Measurements from ENCODE around the gene SVIL.
"Not testable (repeated sequence)": the region's sequence is repeated elsewhere in the genome, so short reads cannot be mapped to it uniquely, and the experiment has no call there.

Gene SVIL

GRCh38 chr10:29567003-29567402, 67.8 kb downstream of the SVIL start:
- H3K4me3 ChIP-seq (ENCODE audit: low read depth, low read length) = no peak overlapping the region
- no peak for TF ChIP-seq CTCF (IDR thresholded peaks at IDR 0.05; ENCODE audit: low read depth, low read length)

GRCh38 chr10:29566209-29566608, 68.6 kb downstream of the SVIL start:
- not testable (repeated sequence) for H3K4me3 ChIP-seq (ENCODE audit: low read depth, low read length)

- no peak overlapping the region for H3K4me3 ChIP-seq (ENCODE audit: low read depth, low read length)
- TF ChIP-seq CTCF (IDR thresholded peaks at IDR 0.05; ENCODE audit: low read depth, low read length) = no peak
Measured at GRCh38 chr10:29563420-29564035, 71.2 kb downstream of the SVIL start.

GRCh38 chr10:29563006-29563405, 71.8 kb downstream of the SVIL start:
- not testable (repeated sequence) for H3K4me3 ChIP-seq (ENCODE audit: low read depth, low read length)

GRCh38 chr10:29559996-29560395, 74.8 kb downstream of the SVIL start:
- no peak for TF ChIP-seq CTCF (IDR thresholded peaks at IDR 0.05; ENCODE audit: low read depth, low read length)
- H3K4me3 ChIP-seq (ENCODE audit: low read depth, low read length) = no peak overlapping the region

- H3K4me3 ChIP-seq (ENCODE audit: low read depth, low read length) = no peak overlapping the region
- no peak for TF ChIP-seq CTCF (IDR thresholded peaks at IDR 0.05; ENCODE audit: low read depth, low read length)
Measured at GRCh38 chr10:29557665-29558064, 77.1 kb downstream of the SVIL start.

- no peak for TF ChIP-seq CTCF (IDR thresholded peaks at IDR 0.05; ENCODE audit: low read depth, low read length)
- no peak overlapping the region for H3K4me3 ChIP-seq (ENCODE audit: low read depth, low read length)
Measured at GRCh38 chr10:29555746-29556481, 78.9 kb downstream of the SVIL start.

GRCh38 chr10:29555091-29555745, 79.6 kb downstream of the SVIL start:
- TF ChIP-seq CTCF (IDR thresholded peaks at IDR 0.05; ENCODE audit: low read depth, low read length) = no peak
- H3K4me3 ChIP-seq (ENCODE audit: low read depth, low read length) = no peak overlapping the region

Data from WI38 (cell line).